Activated naive CD8-positive, alpha-beta T cell treated with anti-CD3 and anti-CD28 coated beads, Interleukin-2, amount 50 U/mL, for 24 hours (primary cell): ENCODE results near the gene PLCL1.

ENCODE experiments used
- ATAC-seq: fragments of 150-1000 bp; cut with Tn5 transposase; one replicate; pipeline ENCODE4 v1.10.0; 2021
- DNase-seq: peaks from one replicate; pipeline ENCODE4 v3.0.0; 2021
- H3K27ac Mint-ChIP-seq: one replicate; pipeline ENCODE4 v1.8.0; 2021; ENCODE audit warnings: mild to moderate bottlenecking, mixed read lengths
- H3K27me3 Mint-ChIP-seq: one replicate; pipeline ENCODE4 v1.8.0; 2021; ENCODE audit warnings: mixed read lengths
- H3K36me3 Mint-ChIP-seq: one replicate; pipeline ENCODE4 v1.8.0; 2021; ENCODE audit warnings: low read depth, mixed read lengths
- H3K4me1 Mint-ChIP-seq: one replicate; pipeline ENCODE4 v1.8.0; 2021; ENCODE audit warnings: mixed read lengths
- H3K4me3 Mint-ChIP-seq: one replicate; pipeline ENCODE4 v1.8.0; 2021; ENCODE audit warnings: mild to moderate bottlenecking, moderate library complexity, mixed read lengths
- H3K9me3 Mint-ChIP-seq: one replicate; pipeline ENCODE4 v1.8.0; 2021; ENCODE audit warnings: mixed read lengths

PLCL1 gene

GRCh38 chr2:197926673-197927072 lies 122.3 kb downstream of the PLCL1 start:
- Mint-ChIP-seq H3K9me3 (no peaks in the 10 kb centered on the region), H3K27me3 (no peaks in the 10 kb centered on the region), H3K27ac (no peak overlapping the region), H3K4me3 (no peak overlapping the region), H3K36me3 (no peaks in the 10 kb centered on the region), H3K4me1 (peaks cover 7% of the 10 kb centered on the region)
- DNase-seq (no peak), ATAC-seq (no peak)

- no peak overlapping the region for H3K27ac Mint-ChIP-seq
- no peaks in the 10 kb centered on the region for H3K27me3 Mint-ChIP-seq
- peaks cover 12% of the 10 kb centered on the region for H3K4me1 Mint-ChIP-seq
- H3K9me3 Mint-ChIP-seq = no peaks in the 10 kb centered on the region
- DNase-seq = no peak
- H3K36me3 Mint-ChIP-seq = no peaks in the 10 kb centered on the region
- no peak overlapping the region for H3K4me3 Mint-ChIP-seq
- ATAC-seq = no peak
Measured at GRCh38 chr2:197927994-197928393, 123.6 kb downstream of the PLCL1 start.

DNA sequence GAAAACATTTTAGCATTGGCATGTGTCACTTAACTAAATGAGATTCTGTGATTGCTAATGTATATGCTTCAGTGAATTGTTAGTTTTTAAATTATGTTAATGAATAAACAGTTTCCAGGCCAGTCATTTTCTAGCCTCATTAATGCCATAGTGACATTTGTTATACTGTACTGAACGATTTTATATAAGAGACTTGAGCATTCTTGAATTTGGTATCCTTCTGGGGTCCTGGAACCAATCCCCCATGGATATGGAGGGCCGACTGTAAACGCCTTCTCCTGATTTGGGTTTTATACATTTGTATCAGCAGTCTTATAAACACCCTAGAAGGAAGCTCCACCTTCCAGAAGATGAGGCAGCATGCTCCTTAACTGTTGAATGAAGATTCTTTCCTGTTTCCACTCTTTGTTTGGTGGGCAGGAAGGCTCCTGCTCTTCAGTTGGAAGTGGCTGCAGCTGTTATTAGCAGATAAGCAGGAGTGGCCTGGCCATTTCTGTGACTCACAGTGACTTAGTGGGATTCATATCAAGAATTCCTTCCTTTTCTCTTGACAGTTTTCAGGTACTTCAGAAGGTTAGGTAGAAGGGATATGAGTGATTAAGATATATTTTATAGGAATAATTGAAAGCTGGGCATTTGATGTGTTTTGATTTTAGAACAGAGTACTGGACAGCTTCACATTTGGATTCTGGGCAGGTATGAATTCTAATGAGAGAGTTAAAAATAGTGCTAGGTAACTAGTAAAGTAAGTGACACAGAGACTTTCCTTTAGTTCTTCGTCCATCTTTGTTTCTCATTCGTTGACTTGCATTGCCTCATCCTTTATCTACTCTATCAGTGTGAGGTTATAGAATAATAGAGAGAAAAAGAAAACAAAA lies 124.9 kb downstream of the PLCL1 start:
- no peak for ATAC-seq
- Mint-ChIP-seq H3K27me3 (no peaks in the 10 kb centered on the region), H3K27ac (no peak overlapping the region), H3K9me3 (no peaks in the 10 kb centered on the region), H3K4me3 (no peak overlapping the region), H3K36me3 (no peaks in the 10 kb centered on the region), H3K4me1 (peaks cover 19% of the 10 kb centered on the region)
- DNase-seq = no peak

DNA sequence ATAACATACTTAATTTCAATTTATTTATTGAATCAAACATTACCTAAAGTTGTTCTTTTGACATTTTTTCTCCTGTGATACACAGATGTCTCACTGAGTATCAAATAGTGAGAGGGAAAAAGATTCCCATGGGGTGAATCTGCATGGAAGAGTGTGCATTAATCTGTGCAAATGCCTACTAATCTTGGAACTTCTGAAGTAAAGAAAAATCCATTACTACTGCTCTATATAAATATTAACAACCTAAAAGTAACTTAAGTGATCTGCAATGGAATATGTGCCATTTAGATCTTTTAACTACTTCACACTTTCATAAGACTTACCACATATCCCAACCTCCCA lies 125.5 kb downstream of the PLCL1 start:
- H3K9me3 Mint-ChIP-seq = no peaks in the 10 kb centered on the region
- H3K27me3 Mint-ChIP-seq = no peaks in the 10 kb centered on the region
- H3K4me1 Mint-ChIP-seq = peaks cover 24% of the 10 kb centered on the region
- no peaks in the 10 kb centered on the region for H3K36me3 Mint-ChIP-seq
- ATAC-seq (no peak), DNase-seq (no peak)
- no peak overlapping the region for H3K27ac Mint-ChIP-seq
- no peak overlapping the region for H3K4me3 Mint-ChIP-seq

- ATAC-seq = no peak
- no peaks in the 10 kb centered on the region for H3K27me3 Mint-ChIP-seq
- no peaks in the 10 kb centered on the region for H3K36me3 Mint-ChIP-seq
- no peak overlapping the region for H3K27ac Mint-ChIP-seq
- H3K4me3 Mint-ChIP-seq = no peak overlapping the region
- DNase-seq = no peak
- peaks cover 29% of the 10 kb centered on the region for H3K4me1 Mint-ChIP-seq
- no peaks in the 10 kb centered on the region for H3K9me3 Mint-ChIP-seq
Measured at GRCh38 chr2:197930570-197931278, 126.3 kb downstream of the PLCL1 start.

GRCh38 chr2:197931661-197932312 lies 127.4 kb downstream of the PLCL1 start:
- Mint-ChIP-seq H3K27ac (no peak overlapping the region), H3K36me3 (no peaks in the 10 kb centered on the region), H3K4me3 (no peak overlapping the region), H3K4me1 (peaks cover 27% of the 10 kb centered on the region), H3K27me3 (no peaks in the 10 kb centered on the region), H3K9me3 (no peaks in the 10 kb centered on the region)
- ATAC-seq (peak; percentile 68), DNase-seq (no peak)

GRCh38 chr2:197932374-197932773 lies 128.0 kb downstream of the PLCL1 start:
- H3K9me3 Mint-ChIP-seq = no peaks in the 10 kb centered on the region
- H3K4me1 Mint-ChIP-seq = peaks cover 25% of the 10 kb centered on the region
- H3K27me3 Mint-ChIP-seq = no peaks in the 10 kb centered on the region
- DNase-seq (no peak), ATAC-seq (no peak)
- H3K27ac Mint-ChIP-seq = no peak overlapping the region
- no peaks in the 10 kb centered on the region for H3K36me3 Mint-ChIP-seq
- H3K4me3 Mint-ChIP-seq = no peak overlapping the region

DNA sequence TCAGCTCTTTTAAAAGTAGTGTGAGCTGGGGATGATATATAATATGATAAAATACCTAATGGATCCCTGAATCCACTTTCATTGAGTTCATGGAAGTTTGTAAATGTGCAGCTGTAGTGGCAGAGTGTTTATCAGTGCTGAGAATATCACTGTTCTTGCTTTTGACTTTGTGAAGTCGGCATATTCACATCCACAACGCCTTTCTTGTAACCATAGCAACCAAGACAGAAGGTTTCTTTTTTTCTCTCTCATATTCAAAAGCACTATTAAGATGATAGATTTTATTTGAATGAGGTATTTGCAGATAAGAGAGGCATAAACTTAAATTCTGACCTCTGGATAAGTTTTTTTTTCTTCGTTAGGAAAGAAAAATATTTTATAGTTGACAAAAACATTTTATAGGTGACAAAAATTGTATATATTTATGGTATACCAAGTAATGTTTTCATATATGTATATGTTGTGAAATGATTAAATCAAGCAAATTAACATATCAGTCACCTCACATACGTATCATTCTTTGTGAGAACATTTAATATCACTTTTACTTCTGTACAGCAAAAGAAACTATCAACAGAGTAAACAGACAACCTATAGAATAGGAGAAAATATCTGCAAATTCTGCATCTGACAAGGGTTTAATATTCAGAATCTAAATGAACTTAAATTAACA lies 130.0 kb downstream of the PLCL1 start:
- H3K27me3 Mint-ChIP-seq = no peaks in the 10 kb centered on the region
- H3K36me3 Mint-ChIP-seq = no peaks in the 10 kb centered on the region
- H3K27ac Mint-ChIP-seq = no peak overlapping the region
- no peak for ATAC-seq
- H3K9me3 Mint-ChIP-seq = peaks cover 5% of the 10 kb centered on the region
- peak overlapping the region; percentile 51 for H3K4me3 Mint-ChIP-seq
- peaks cover 35% of the 10 kb centered on the region for H3K4me1 Mint-ChIP-seq
- DNase-seq = no peak

DNA sequence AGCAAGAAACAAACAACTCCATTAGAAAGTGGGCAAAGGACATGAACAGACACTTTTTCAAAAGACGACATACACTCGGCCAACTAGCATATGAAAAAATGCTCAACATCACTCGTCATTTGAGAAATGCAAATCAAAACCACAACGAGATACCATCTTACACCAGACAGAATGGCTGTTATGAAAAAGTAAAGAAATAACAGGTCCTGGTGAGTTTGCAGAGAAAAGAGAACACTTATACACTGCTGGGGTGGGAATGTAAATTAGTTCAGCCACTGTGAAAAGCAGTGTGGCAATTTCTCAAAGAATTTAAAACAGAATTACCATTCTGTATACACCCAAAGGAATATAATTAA lies 130.5 kb downstream of the PLCL1 start:
- peaks cover 35% of the 10 kb centered on the region for H3K4me1 Mint-ChIP-seq
- peaks cover 5% of the 10 kb centered on the region for H3K9me3 Mint-ChIP-seq
- ATAC-seq = peak; percentile 58
- H3K36me3 Mint-ChIP-seq = no peaks in the 10 kb centered on the region
- DNase-seq = no peak
- H3K27ac Mint-ChIP-seq = no peak overlapping the region
- no peaks in the 10 kb centered on the region for H3K27me3 Mint-ChIP-seq
- H3K4me3 Mint-ChIP-seq = peak overlapping the region; percentile 51

- Mint-ChIP-seq H3K27ac (no peak overlapping the region), H3K4me3 (no peak overlapping the region), H3K36me3 (no peaks in the 10 kb centered on the region), H3K9me3 (peaks cover 5% of the 10 kb centered on the region), H3K27me3 (no peaks in the 10 kb centered on the region), H3K4me1 (peaks cover 41% of the 10 kb centered on the region)
- DNase-seq (no peak), ATAC-seq (no peak)
Measured at GRCh38 chr2:197937814-197938213, 133.4 kb downstream of the PLCL1 start.

DNA sequence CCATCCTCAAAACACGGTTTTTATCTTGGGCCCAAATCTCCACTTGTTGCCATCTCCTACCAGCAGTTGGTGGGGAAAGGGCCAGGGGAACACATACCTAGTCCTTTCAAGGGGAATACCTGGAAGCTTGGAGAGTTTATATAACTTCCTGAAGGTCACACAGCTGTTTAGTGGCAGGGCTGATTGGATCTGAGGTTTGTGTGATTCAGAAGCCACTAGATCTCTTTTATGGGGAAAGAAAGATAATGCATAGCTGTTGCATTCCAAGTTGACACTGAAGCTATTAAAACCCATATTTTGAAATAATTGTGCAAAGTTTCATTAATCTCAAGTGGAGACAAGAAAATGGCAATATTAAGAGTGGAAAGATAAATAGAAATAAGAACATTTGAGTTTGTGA lies 134.2 kb downstream of the PLCL1 start:
- H3K4me1 Mint-ChIP-seq = peaks cover 44% of the 10 kb centered on the region
- DNase-seq (no peak), ATAC-seq (no peak)
- H3K27ac Mint-ChIP-seq = no peak overlapping the region
- no peaks in the 10 kb centered on the region for H3K27me3 Mint-ChIP-seq
- H3K9me3 Mint-ChIP-seq = peaks cover 9% of the 10 kb centered on the region
- H3K4me3 Mint-ChIP-seq = no peak overlapping the region
- no peaks in the 10 kb centered on the region for H3K36me3 Mint-ChIP-seq

GRCh38 chr2:197939787-197940186 lies 135.4 kb downstream of the PLCL1 start:
- Mint-ChIP-seq H3K27me3 (no peaks in the 10 kb centered on the region), H3K27ac (no peak overlapping the region), H3K4me3 (no peak overlapping the region), H3K36me3 (no peaks in the 10 kb centered on the region), H3K9me3 (peaks cover 9% of the 10 kb centered on the region), H3K4me1 (peaks cover 47% of the 10 kb centered on the region)
- no peak for ATAC-seq
- no peak for DNase-seq

DNA sequence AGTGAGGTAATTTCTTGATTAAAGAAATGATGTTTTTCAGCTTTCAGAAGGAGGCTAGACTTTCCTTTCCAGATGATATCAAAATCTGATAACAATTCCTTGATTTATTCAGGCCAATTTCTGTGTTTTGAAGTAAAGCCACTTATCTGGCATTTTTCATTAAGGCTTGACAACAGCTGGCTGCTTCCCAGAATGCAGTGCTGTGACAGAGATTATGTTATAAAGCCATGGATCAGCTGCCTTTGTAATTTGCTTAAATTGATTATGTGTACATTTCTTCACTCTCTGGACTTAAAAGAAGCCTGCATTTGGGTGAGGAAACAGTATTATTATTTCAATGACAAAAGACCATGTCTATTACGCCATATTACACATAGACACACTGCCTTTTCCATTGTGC lies 136.0 kb downstream of the PLCL1 start:
- H3K4me1 Mint-ChIP-seq = peaks cover 47% of the 10 kb centered on the region
- no peaks in the 10 kb centered on the region for H3K27me3 Mint-ChIP-seq
- H3K4me3 Mint-ChIP-seq = no peak overlapping the region

GRCh38 chr2:197941715-197942114 lies 137.3 kb downstream of the PLCL1 start:
- Mint-ChIP-seq H3K36me3 (no peaks in the 10 kb centered on the region), H3K27ac (peak overlapping the region; percentile 15), H3K4me1 (peaks cover 48% of the 10 kb centered on the region), H3K4me3 (no peak overlapping the region), H3K9me3 (peaks cover 9% of the 10 kb centered on the region), H3K27me3 (no peaks in the 10 kb centered on the region)
- peak; percentile 96 for ATAC-seq
- no peak for DNase-seq

More for the DNA sequence above, 136.0 kb downstream of the PLCL1 start:
- ATAC-seq (no peak), DNase-seq (no peak)
- Mint-ChIP-seq H3K9me3 (peaks cover 9% of the 10 kb centered on the region), H3K36me3 (no peaks in the 10 kb centered on the region), H3K27ac (no peak overlapping the region)
